Ecto neural progenitor cell (in vitro differentiated cells): ENCODE measurements around the gene MEF2B.

Source experiments
- DNase-seq: peaks from one replicate; pipeline ENCODE4 v3.0.0-alpha.2; 2018; ENCODE audit warnings: low spot score

The MEF2B gene

GRCh38 chr19:19170053-19170872 lies at the start of gene MEF2B:
TSS of gene MEF2B (minus strand) at chr19:19170263. CDS start at chr19:19150735, 19,528 bp downstream.
- peak; percentile 93 for DNase-seq

GRCh38 chr19:19218911-19219310 lies 48.8 kb upstream of the MEF2B start:
- DNase-seq = no peak

- no peak for DNase-seq
Measured at GRCh38 chr19:19217099-19217498, 47.0 kb upstream of the MEF2B start.

GRCh38 chr19:19215792-19216191 lies 45.7 kb upstream of the MEF2B start:
- DNase-seq = no peak

GRCh38 chr19:19214892-19215291 lies 44.8 kb upstream of the MEF2B start:
- peak; percentile 91 for DNase-seq

- DNase-seq = no peak
Measured at GRCh38 chr19:19214159-19214490, 44.1 kb upstream of the MEF2B start.

- no peak for DNase-seq
Measured at GRCh38 chr19:19213426-19214158, 43.5 kb upstream of the MEF2B start.

GRCh38 chr19:19212916-19213315 lies 42.9 kb upstream of the MEF2B start:
- DNase-seq = no peak

- DNase-seq = peak; percentile 72
Measured at GRCh38 chr19:19211499-19212420, 41.7 kb upstream of the MEF2B start, which contains the start of gene NCAN. TSS of gene NCAN (plus strand) at chr19:19211958. CDS start at chr19:19216954, 4,996 bp downstream.

GRCh38 chr19:19209372-19209771 lies 39.3 kb upstream of the MEF2B start:
- no peak for DNase-seq

GRCh38 chr19:19207637-19208572 lies 37.8 kb upstream of the MEF2B start:
- no peak for DNase-seq

GRCh38 chr19:19206938-19207337 lies 36.9 kb upstream of the MEF2B start:
- no peak for DNase-seq

- no peak for DNase-seq
Measured at GRCh38 chr19:19205416-19206410, 35.6 kb upstream of the MEF2B start.

GRCh38 chr19:19204181-19204580 lies 34.1 kb upstream of the MEF2B start:
- no peak for DNase-seq

- DNase-seq = peak; percentile 85
Measured at GRCh38 chr19:19203012-19203856, 33.2 kb upstream of the MEF2B start, which contains the start of gene NR2C2AP. TSS of gene NR2C2AP (minus strand) at chr19:19203414. CDS start at chr19:19203060, 354 bp downstream.

- DNase-seq = no peak
Measured at GRCh38 chr19:19202707-19203011, 32.6 kb upstream of the MEF2B start.

GRCh38 chr19:19201697-19202630 lies 31.9 kb upstream of the MEF2B start:
- DNase-seq = no peak

GRCh38 chr19:19193926-19194325 lies 23.9 kb upstream of the MEF2B start:
- no peak for DNase-seq
